HG02885 (cell line): ENCODE results near the gene MAN2A1.
"Not testable (repeated sequence)": the region's sequence is repeated elsewhere in the genome, so short reads cannot be mapped to it uniquely, and the experiment has no call there.

ENCODE experiments used
- ATAC-seq: cut with Tn5 transposase; IDR thresholded peaks from one replicate; pipeline ENCODE4 v1.9.1; 2021; ENCODE audit warnings: mild to moderate bottlenecking; ENCODE audit not compliant: unreplicated experiment, poor library complexity

The MAN2A1 gene

GRCh38 chr5:109748546-109748945 lies 58.8 kb downstream of the MAN2A1 start:
- ATAC-seq: no peak

- ATAC-seq: no peak
Observed at GRCh38 chr5:109750463-109750862, 60.7 kb downstream of the MAN2A1 start.

GRCh38 chr5:109753279-109753678 lies 63.6 kb downstream of the MAN2A1 start:
- no peak for ATAC-seq

GRCh38 chr5:109754319-109754718 lies 64.6 kb downstream of the MAN2A1 start:
- no peak for ATAC-seq

GRCh38 chr5:109755761-109756160 lies 66.0 kb downstream of the MAN2A1 start:
- no peak for ATAC-seq

- no peak for ATAC-seq
Observed at GRCh38 chr5:109756543-109757185, 66.9 kb downstream of the MAN2A1 start.

- no peak for ATAC-seq
Observed at GRCh38 chr5:109757490-109757889, 67.8 kb downstream of the MAN2A1 start.

- no peak for ATAC-seq
Observed at GRCh38 chr5:109759306-109759705, 69.6 kb downstream of the MAN2A1 start.

GRCh38 chr5:109760130-109760529 lies 70.4 kb downstream of the MAN2A1 start:
- ATAC-seq: not testable (repeated sequence)

- no peak for ATAC-seq
Observed at GRCh38 chr5:109762821-109763220, 73.1 kb downstream of the MAN2A1 start.

- ATAC-seq: no peak
Observed at GRCh38 chr5:109767184-109767995, 77.7 kb downstream of the MAN2A1 start.

GRCh38 chr5:109767997-109768396 lies 78.3 kb downstream of the MAN2A1 start:
- ATAC-seq: no peak

- ATAC-seq: no peak
Observed at GRCh38 chr5:109769597-109770291, 80.0 kb downstream of the MAN2A1 start.

- ATAC-seq: no peak
Observed at GRCh38 chr5:109775130-109775529, 85.4 kb downstream of the MAN2A1 start.

- ATAC-seq: no peak
Observed at GRCh38 chr5:109779036-109779735, 89.5 kb downstream of the MAN2A1 start.

- no peak for ATAC-seq
Observed at GRCh38 chr5:109784687-109785086, 95.0 kb downstream of the MAN2A1 start.

- peak; percentile 60 for ATAC-seq
Observed at GRCh38 chr5:109786206-109786855, 96.6 kb downstream of the MAN2A1 start.

GRCh38 chr5:109788596-109788995 lies 98.9 kb downstream of the MAN2A1 start:
- peak; percentile 93 for ATAC-seq

- no peak for ATAC-seq
Observed at GRCh38 chr5:109792613-109793012, 102.9 kb downstream of the MAN2A1 start.

GRCh38 chr5:109803854-109804253 lies 114.1 kb downstream of the MAN2A1 start:
- ATAC-seq: no peak
